GM12801 (cell line): ENCODE results near the gene PXN.

Experiments used
- CTCF ChIP-seq: IDR thresholded peaks from one replicate; pipeline ENCODE4 v1.5.1; 2011; ENCODE audit warnings: control low read depth; ENCODE audit not compliant: insufficient read length; ENCODE audit errors: extremely low read depth

PXN gene

GRCh38 chr12:120211243-120211903, 54.2 kb downstream of the PXN start:
- no peak for TF ChIP-seq CTCF

- TF ChIP-seq CTCF: no peak
Observed at GRCh38 chr12:120209851-120210250, 55.7 kb downstream of the PXN start.

DNA sequence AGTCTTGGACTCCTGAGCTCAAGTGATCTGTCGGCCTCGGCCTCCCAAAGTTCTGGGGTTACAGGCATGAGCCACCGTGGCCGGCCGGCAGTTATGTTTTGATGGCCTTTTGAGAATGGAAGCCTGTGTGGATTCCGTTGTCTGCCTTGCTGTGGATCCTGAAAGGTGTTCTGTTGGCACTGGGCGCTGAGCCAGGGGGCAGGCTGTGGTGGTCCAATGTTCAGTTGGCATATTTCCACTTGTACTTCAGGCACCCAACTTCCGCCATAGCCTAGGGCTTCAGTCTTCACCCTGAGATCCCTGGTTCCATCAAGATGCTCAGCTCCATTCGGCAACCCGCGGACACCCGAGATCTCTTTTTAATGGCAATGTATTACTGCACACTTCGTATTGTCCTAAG, 58.3 kb downstream of the PXN start:
- TF ChIP-seq CTCF: no peak

DNA sequence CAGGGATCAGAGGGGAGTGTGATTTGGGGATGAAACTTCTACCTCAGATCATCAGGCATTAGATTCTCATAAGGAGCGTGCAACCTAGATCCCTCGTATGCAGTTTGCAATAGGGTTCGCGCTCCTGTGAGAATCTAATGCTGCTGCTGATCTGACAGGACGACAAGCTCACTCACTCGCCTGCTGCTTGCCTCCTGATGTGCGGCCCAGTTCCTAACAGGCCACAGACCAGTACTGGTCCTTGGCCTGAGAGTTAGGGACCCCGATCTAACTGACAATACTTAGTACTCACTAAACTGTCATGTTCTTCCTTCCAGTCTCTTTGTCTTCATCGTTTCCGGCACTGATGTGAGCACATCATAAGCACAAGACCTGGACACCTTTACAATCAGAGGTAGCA, 59.3 kb downstream of the PXN start:
- TF ChIP-seq CTCF: no peak

- TF ChIP-seq CTCF: no peak
Observed at GRCh38 chr12:120204171-120204570, 61.4 kb downstream of the PXN start.

GRCh38 chr12:120200364-120200800, 65.1 kb downstream of the PXN start:
- TF ChIP-seq CTCF: no peak

GRCh38 chr12:120199595-120200306, 65.8 kb downstream of the PXN start:
- no peak for TF ChIP-seq CTCF
